ENCODE measurements around the gene CRELD1.

CRELD1 gene

DNA sequence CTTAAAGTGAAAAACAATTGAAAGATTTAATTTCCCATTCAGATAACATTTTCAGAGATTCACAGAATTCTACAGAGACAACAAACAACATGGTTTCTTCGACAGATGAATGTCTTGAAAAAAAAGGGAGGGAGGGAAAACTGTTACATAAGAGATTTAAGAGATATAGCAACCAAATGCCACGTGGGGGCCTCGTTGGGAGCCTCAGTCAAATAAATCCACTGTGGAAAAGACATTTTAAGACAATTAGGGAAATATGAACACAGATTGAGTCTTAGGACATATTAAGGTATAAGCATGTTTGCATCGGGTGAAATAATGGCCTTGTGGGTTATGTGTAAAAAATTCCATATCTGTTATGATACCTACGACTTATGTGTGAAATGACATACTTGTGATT is 23.6 kb downstream of the CRELD1 start:
- DNase-seq (ENCODE audit: low read depth) = no peak

DNA sequence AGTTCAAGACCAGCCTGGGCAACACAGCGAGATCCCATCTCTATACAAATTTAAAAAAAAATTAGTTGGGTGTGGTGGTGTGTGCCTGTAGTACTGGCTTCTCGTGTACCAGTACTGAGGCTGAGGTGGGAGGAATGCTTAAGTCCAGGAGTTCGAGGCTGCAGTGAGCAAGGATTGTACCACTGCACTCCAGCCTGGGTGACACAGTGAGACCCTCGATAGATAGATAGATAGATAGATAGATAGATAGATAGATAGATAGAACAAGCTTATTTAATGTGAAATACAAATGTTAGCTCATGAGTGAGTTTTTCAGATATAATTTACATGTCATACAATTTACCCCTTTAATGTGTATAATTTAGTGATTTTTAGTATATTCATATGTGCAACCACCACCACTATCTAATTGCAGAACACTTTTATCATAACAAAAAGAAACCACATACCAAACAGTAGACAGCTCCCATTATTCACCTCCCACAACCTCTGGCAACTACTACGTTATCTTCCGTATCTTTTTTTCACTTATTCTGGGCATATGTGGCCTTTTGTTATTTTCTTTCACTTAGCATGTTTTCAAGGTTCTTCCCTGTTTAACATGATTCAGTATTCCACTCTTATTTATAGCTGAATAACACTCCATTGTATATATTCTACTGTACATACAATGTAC is 31.7 kb downstream of the CRELD1 start:
- DNase-seq (ENCODE audit: low read depth) = no peak

DNA sequence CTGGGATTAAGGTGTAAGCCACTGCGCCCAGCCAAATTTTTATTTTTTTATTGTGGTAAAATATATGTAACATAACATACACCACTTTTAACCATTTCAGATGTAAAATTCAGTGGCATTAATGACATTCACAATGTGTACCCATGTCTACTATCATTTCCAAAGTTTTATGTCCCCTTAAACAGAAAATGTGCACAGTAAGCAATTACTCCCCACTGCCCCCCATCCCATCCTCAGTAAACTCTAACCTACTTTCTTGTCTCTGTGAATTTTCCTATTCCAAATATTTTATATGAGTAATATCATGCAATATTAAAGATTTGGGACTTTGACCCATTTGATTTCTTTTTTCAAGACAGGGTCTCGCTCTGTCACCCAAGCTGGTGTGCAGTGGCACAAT is 33.2 kb downstream of the CRELD1 start:
- DNase-seq (ENCODE audit: low read depth) = no peak

DNA sequence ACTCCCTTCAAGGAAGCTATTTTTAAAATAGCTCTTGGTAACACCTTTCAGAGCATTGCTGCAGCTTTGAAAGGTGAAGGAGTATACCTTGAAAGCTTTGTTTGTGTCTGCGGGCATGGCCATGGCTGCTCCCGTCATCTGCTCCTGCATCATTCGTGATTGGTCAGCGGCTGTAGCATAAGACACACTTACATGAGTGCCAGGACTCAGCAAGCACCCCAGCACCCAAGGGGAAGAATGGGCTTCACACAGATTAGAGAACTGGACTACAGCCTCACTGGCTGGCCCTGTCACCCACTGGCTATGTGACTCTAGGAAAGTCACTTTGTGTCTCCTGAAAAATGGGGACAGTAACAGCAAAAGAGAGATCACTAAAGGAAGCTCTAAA is 36.0 kb downstream of the CRELD1 start:
- DNase-seq (ENCODE audit: low read depth) = no peak

DNA sequence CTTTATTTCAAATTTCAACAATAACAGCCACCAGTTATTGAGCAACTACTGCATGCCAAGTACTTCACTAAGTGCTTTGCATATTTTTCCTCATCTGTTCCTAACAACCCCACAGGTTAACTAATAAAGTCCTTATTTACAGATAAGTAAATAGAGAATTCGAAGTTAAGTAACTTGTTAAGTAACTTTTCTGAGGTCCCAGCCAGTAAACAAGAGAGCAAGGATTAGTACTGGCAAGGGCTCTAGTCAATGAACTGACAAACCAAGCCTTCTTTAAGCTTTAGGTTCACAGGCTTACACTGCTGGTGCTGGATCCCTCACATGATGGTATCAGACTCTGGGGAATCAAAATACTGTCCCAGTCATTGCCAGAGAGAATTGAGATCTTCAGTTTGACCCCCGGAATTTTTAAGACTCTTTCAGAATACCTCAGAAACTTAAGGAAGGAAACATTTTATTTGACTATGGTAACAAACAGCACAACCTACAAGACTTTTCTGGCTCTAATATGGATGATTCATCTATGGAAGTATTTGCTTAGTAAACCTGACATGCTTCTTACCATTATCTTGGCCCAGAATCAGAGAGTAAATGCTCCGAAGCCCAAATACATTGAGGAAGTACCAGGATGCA is 36.5 kb downstream of the CRELD1 start:
- DNase-seq (ENCODE audit: low read depth) = peak; percentile 58

DNA sequence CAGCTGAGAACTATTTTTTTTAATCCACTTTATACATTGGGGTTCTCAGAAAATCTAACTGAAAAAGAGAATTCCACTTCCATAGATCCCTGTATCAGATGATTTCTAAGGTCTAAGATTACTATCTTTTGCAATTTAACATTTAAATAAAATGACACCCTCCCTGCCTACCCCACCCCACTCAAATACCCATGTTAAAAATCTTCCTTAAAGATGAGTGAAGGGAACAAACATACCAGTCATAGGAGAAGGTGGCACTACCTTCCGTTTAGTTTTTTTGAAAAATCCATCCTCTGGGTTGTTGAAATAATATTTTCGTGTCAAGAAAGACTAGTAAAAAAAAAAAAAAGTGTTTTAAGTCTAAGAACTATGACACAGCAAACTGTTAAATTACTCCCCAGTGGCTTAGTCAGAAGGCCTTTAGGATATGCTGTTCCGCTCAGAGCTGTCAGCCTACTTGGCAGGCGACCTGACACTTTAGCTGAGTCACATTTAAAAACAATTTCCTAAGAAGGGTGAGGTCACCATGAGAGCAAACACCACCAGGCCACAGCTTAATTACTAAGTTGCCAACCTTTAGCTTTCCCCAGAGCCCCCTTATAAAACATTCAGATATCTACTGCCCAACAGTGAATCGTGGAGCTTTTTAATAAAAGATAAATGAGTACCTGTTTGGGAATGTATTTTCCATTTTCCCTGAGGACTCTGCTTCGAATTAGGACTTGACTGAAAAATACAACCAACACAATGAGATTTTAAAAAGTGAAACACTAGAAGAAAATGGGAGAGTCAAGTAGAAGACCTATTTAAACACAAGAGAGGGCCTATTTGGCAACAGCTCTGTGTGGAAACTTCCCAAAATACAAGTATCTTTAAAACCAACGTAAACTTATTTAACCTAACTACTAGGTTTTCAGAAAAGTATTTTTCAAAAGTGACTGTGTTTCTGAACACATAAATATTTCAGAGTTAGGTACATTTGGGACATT is 43.4 kb downstream of the CRELD1 start:
- peak; percentile 97 for DNase-seq (ENCODE audit: low read depth)

DNA sequence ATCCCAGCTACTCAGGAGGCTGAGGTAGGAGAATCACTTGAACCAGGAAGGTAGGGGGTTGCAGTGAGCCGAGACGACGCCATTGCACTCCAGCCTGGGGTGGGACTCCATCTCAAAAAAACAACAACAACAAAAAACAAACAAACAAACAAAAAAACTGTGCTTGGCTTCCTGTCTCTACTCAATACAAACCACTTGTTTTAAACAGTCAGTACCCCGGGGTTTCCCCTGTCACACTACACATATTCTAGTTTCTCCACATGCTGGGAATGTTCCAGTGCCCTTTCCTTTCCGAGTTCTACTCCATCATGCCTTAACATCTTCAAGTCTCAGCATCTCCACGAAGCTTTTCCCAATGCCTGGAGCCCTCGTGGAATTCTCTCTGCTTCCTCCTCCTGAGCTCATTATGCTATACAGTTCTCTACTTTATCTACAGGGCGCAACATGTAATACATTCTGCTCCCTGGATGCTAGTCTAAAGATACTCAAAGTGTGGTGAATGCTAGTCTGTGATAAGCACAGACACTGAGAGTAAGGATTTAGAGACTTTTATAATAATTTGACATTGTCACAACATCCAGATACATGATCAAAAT is 45.2 kb downstream of the CRELD1 start:
- DNase-seq (ENCODE audit: low read depth) = no peak

DNA sequence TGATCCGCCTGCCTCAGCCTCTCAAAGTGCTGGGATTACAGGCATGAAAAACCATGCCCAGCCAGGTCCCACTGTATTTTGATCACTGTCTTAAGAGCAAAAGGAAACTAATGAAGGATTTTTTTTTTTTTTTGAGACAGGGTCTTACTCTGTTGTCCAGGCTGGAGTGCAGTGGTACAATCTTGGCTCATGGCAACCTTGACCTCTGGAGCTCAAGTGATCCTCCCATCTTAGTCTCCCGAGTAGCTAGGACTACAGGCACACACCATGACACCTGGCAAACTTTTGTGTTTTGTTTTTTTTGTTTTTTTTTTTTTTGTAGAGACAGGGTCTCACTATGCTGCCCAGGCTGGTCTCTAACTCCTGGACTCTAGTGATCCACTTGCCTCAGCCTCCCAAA is 46.6 kb downstream of the CRELD1 start:
- no peak for DNase-seq (ENCODE audit: low read depth)

DNA sequence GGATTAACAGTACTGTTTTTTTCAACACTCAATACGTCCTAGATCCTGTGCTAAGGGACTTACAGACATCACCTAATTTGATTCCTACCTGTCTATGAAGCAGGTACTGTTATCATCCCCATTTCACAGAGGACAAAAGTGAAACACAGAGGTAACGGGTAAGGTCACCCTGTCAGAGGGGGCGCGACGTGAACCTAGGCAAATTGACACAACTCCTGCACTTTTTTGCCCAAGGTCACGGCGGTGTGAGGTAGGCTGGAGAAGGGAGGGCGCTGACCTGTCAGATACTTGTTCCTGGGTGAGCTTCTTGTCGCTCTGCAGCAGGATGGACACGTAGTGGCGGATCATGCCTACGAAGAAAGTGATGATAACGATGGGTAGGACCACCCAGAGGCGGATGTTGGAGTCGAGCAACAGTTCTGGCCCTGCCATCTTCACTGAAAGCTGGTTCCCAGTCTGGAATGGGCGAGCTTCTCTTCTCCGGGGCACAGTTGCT is 52.6 kb downstream of the CRELD1 start:
- DNase-seq (ENCODE audit: low read depth) = no peak

DNA sequence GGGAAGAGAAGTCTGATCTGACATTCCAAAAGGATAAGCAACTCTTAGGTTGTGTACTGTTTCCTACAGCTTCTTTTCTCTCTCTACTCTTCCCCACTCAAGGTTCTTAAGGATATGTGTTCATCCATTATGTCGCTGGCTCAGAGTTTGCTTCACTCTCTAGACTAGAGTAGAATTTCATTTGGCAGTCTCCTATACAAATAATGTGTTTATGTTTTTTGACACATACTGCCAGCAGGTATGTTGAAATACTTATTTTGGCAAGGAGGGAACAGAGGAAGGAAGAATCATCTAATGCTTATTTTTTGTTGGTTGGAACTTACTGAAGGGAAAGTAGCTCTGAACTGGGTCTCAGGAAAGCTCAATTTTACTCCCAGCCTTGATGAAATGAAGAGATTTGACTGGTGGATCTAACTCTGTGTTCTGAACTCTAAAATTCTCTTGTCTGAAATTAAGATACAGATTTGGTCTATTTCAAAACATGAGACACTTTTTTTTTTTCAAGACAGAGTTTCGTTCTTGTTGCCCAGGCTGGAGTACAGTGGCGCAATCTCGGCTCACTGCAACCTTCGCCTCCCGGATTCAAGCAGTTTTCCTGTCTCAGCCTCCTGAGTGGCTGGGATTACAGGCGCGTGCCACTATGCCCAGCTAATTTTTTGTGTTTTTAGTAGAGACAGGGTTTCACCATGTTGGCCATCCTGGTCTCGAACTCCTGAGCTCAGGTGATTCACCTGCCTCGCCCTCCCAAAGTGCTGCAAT is 60.6 kb downstream of the CRELD1 start:
- DNase-seq (ENCODE audit: low read depth) = no peak
